Adipose tissue (tissue), 3 donors: ENCODE measurements around the gene TMEFF2. TPM values are rescaled to one million over a fixed set of nuclear protein-coding genes. Genes with fewer than 3 reads are reported as not detected.

Experiments used
- H3K27ac ChIP-seq: one replicate; pipeline ENCODE4 v1.5.1; 2013; ENCODE audit warnings: low read depth, low read length
- WGBS, 3 donors: extraction: QIAGEN DNeasy Blood & Tissue Kit; methylation state at CpG; one replicate each; pipeline ENCODE4 v1.1.7; 2013; 5-methylcytosine and 5-hydroxymethylcytosine counted together
- polyA plus RNA-seq, 3 donors: library from polyadenylated mRNA; stranded (reverse); fragments of 200-250 nt; gene quantifications; one replicate each; pipeline ENCODE4 v1.2.3, GENCODE V29; 2013
- donor health status: healthy with polysubstance abuse.
- donor health status: Bipolar disorder and iron deficiency.
- donor health status: healthy.

The TMEFF2 gene
- polyA plus RNA-seq, 3 donors = 0.01 to 0.03 TPM; not detected in 1

DNA sequence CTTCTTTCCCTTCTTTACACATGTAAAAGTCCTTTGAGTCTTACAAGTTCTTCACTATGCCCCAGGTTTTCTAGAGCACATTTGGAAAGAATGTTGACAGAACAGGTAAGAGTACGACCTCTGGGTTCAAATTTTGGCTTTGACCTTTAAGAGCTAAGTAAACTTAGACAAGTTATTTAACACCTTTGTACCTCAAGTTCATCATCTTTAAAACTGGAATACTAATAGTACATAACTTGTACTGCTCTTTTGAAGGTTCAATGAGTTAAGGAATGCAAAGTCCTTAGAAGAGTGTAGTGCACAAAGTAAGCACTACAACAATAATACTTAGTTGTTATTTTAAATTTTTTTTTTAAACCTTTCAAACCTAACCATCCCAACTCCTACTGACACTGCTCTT lies 156.6 kb downstream of the TMEFF2 start:
- no peak overlapping the region for H3K27ac ChIP-seq
- WGBS, 3 donors = 49 to 91% (median 86%) methylated on average over 1 of the region's 1 CpG

DNA sequence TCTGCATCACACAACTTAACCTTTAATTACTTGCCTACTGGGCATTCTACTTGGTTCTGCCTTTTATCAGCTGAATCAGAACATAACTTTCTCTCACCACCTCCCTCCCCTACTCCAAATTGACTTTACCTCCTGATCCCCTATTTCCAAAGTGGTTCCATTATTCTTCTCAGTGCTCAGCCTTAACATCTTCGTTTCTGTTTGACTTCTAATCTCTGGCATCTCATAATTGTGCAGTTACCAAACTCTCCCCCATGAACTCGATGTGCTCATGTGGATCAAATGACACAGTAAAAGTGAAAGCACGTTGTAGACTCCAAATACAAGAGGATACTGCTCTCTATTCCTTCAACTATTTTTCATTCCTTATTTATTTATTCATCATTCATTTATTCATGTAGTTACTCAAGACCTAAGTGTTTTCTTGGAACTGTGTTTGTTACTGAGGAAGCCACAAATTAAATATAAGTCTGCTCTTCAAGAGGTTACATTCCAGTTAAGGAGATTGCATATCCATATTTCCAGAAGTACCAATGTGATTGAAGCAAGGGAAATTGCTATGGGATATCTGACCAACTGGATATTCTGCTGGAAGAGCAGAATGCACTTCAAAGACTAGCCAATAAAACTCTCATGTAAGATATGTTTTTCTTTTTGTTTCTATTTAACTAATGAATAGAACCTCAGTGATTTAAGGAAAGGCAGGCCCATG lies 158.8 kb downstream of the TMEFF2 start:
- WGBS, 3 donors = 27 to 44% (median 43%) methylated on average over 3 of the region's 3 CpGs
- no peak overlapping the region for H3K27ac ChIP-seq

DNA sequence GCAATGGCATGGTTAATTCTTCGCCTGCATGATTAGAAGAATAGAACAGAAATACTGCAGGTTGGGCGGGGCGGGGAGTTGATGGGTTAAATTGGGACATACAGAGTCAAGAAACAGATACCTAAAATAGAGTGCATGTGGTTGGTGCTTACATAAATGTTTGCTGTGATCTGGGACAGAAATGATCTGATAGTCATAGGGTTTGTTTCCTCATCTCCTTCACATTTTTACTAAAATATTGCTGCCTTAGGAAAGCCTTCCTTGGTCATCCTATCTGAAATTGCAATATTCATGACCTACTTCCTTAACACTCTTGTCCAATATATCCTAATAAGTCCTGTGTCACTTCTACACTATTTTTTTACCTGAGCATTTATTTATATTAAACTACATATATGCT lies 163.9 kb downstream of the TMEFF2 start:
- no peak overlapping the region for H3K27ac ChIP-seq
- 92 to 95% (median 94%) methylated on average over 3 of the region's 3 CpGs for WGBS, 3 donors

DNA sequence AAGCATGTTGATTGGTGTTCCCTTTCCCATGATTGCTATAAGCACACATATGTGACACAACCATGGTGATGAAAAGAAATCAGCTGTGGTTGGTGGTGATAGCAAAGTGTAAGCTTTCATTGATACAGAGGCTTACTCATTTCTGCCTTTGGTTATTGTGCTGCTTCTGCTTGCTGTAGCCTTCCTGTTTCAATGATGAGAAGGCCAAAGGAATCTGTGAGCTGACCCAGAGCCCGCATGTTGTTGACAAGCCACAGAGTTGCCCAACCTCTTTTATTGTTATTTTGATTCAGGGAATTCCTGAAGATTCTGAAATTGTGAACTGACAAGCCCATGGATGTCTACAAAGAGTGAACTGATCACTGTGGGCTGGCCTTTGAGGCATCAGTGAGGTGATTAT lies 164.4 kb downstream of the TMEFF2 start:
- 88 to 93% (median 89%) methylated on average over 1 of the region's 1 CpG for WGBS, 3 donors

DNA sequence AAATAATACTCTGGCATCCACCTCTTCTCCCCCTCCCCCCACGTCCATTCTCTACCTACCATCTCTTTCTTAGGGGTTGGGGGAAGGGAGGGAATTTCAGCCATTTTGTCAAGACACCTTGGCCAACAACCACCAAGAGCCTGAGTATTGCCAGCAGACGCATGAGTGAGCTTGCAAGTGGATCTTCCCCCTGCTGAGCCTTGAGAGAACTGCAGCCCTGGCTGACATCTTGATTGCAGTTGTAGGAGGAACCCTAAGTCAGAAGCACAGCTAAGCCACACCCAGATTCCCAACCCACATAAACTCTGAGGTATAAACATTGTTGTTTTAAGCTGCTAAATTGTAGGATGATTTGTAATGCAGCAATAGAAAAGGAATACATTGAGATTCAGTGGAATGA lies 165.6 kb downstream of the TMEFF2 start:
- 66 to 89% (median 84%) methylated on average over 2 of the region's 2 CpGs for WGBS, 3 donors
- H3K27ac ChIP-seq = no peak overlapping the region

More for the DNA sequence above, 164.4 kb downstream of the TMEFF2 start:
- H3K27ac ChIP-seq = no peak overlapping the region

DNA sequence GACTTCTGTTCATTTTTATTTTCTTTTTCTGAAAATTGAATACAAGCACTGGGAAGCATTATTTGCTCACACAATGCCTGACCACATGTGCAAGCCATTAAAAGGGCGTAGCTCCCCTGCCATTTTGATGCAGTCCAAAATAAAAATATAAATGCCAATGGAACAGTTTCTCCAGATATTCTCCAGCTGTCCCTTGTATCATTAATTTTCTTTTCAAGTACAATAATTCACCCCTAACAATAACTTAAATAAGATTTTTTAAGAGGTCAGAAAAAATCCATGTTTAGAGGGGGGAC lies 168.0 kb downstream of the TMEFF2 start:
- no peak overlapping the region for H3K27ac ChIP-seq
- WGBS, 3 donors = 61 to 68% (median 62%) methylated on average over 1 of the region's 1 CpG

DNA sequence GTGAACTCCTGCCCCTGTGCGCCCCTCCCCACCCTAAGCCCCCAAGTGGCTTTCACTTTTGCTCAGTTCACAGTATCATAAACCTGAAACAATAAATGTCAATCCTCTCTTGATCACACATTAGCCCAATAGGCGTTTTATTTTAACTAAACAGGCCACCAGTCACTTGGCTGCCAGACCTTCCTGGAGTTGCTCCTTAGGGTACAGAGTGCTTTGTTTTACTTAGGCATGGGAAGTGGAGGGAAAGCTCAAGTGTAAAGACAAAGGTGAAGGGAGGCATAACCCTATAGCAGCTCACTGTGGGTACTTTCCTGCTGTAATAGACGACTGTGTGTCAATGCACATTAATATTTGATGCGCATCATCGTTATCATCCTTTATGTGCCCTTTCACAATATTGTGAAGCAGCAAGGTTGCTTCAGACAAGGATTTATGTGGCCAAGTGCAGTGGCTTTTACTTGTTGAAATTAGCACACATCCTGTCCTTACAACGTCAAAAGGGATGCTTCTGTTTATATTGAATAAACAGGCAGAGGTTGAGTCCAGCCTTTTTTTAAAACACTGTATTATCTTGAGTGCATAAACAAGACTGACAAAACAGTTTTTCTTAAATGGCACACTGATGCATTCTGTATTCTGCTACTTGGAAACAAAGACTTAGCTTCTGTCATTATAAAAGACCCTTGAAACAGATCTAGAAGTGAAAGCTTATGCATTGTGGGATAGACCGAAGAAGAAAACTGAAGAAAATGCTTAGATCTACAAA lies 168.5 kb downstream of the TMEFF2 start:
- WGBS, 3 donors = 48 to 56% (median 55%) methylated on average over 7 of the region's 7 CpGs
- H3K27ac ChIP-seq = no peak overlapping the region

DNA sequence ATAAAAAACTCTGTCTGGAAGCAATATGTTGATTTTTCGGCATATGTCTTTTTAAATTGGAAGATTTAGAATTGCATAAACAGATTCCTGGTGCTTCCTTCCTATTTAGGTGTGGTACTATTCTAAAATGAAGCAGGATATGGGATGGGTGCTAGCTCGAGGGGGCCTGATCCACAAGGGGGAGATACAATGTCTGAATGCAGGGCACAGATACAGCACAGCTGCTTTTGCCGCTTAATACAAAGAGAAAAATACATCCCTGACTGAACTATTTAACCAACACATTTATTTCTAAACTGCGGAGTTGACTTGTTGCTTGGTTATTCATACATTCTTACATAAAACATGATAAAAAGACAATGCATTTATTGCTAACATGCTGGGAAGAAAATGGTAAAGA lies 169.1 kb downstream of the TMEFF2 start:
- WGBS, 3 donors = 70 to 76% (median 72%) methylated on average over 4 of the region's 4 CpGs
- no peak overlapping the region for H3K27ac ChIP-seq

DNA sequence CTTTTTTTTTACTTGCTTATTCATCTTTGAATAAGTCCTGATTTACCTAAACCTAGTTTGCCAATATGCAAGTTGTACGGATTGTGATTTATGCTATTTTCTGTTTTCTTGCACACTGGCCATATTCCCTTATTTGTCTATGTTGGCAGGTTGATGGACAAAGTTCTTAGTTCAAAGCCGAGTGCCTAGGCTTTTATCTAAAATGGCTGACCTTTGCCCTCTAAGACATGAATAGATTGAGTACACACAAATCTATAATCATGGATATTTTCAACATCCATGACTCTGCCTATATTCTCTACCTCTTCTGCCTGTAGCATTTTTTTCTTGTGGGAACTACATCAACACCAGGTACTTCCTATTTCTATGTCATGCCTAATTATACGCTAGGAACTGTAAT lies 171.7 kb downstream of the TMEFF2 start:
- 59 to 90% (median 89%) methylated on average over 3 of the region's 3 CpGs for WGBS, 3 donors
- no peak overlapping the region for H3K27ac ChIP-seq

DNA sequence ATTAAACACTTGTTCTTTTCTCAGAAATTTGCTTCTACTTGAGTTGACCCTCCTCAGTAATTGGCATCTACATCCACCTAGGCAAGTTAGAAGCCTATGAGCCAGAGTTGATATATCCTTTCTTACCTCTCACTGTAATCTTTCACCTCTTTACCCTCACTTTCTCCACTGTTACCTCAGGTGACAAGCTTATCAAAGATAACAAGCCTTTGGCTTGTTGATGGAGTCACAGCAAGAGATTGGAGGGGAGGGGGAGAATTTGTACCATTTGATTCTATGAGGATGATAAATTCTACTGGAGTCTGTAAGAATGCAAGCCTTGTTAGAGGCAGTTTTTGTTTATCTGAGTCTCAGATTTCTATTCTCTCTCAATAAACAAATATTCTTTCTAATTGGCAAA lies 176.9 kb downstream of the TMEFF2 start:
- no peak overlapping the region for H3K27ac ChIP-seq

DNA sequence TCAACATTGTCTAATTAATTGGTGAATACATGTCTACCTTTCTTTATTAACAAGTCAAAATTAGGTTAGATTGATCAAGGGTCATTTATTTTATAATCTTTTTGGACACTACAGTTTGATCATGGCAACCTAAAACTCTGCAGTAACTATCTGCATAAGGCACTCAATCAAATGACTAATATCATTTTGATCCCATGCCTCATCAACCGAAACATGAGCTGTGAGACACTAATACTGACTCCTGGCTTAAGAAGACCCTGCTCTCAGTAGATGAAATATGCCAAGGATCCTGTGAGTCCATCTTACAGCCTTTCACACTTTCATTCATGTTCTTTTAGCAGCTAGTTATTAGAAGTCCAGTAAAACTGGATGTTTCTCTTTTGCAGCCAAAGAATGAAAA lies 178.5 kb downstream of the TMEFF2 start:
- H3K27ac ChIP-seq = no peak overlapping the region
- WGBS, 3 donors = 93 to 97% (median 94%) methylated on average over 1 of the region's 1 CpG

DNA sequence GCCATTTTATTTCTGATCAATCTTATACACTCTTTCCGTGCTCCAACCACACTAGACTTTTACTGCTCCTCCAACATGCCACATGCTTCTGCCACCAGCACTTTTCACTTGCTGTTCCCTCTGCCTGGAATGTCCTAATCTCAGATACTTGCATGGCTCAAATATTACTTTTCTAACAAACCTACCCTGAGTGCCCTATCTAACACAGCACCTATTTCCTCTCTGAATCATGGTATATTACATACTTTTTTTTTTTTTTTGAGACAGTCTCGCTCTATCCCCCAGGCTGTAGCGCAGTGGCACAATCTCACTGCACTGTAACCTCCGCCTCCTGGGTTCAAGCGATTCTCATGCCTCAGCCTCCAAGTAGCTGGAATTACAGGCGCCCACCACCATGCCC lies 181.5 kb downstream of the TMEFF2 start:
- no peak overlapping the region for H3K27ac ChIP-seq
- WGBS, 3 donors = 95 to 99% (median 97%) methylated on average over 6 of the region's 6 CpGs

DNA sequence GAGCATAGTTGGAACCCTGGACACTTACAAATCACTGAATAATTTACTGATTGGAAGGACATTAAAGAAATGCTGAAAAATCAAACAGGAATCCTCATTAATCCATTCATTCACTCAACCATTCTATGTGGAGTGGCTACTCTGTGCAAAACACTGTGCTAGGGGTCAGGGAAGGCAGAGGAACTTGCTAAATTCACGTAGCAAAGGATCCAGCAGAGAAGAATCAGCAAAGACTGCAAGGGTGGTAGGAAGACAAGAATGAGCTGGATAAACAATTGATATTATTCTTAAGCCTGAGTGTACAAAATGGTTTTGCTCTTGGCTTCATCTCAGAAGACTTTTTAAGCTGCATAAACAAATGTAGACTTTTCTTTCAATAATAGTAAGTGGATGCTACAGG lies 183.5 kb downstream of the TMEFF2 start:
- H3K27ac ChIP-seq = no peak overlapping the region
- WGBS, 3 donors = 76 to 77% (median 76%) methylated on average over 1 of the region's 1 CpG

DNA sequence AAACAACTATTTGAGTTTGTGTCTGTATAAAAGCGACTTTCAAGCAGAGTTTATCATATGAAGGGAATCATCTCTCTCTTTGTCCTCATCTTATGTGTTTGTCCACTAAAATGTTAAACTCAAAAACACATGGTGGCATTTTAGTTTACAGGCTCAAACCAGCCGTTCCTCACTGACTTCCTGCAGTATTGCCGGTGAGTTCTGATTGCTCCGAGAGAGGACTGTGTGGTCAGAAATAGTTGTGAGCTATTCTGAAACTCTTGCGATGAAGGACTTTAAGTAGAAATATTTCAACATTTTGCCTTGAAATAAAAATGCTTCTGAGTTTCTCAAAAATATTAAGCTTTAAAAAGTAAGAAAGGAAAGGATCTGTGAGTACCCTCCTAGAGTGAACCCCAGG lies 184.7 kb downstream of the TMEFF2 start:
- no peak overlapping the region for H3K27ac ChIP-seq
- 40 to 58% (median 43%) methylated on average over 5 of the region's 5 CpGs for WGBS, 3 donors

DNA sequence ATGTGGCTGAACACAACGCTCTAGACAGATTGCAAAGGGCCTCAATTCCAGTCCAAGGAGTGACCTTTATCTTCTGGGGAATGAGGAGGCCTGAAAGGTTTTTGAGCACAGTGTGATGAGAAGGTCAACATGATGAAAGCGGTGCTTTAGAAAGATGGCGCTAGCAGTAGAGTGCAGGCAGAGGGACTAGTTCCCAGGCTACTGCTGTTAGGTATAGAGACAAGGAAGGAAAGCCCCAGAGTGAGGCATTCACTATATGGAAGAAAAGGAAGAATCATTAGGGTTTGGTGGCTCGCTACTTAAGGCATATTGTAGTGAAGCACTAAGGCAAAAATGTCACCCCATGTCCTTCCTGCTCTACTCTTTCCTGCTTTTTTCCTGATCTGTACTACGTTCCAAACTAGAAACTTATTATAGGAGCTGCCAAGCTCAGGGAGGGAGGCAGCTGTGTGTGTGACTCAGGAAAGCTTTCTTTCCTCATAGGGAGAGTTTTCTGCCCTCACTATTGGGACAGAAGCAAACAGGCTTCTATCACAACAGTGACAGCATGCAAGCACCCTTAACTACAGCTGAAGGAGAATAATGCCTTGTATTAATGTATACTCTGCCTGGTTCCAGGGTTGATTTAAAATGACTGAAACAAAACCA lies 187.0 kb downstream of the TMEFF2 start:
- WGBS, 3 donors = 79 to 80% (median 80%) methylated on average over 5 of the region's 5 CpGs
- H3K27ac ChIP-seq = no peak overlapping the region

DNA sequence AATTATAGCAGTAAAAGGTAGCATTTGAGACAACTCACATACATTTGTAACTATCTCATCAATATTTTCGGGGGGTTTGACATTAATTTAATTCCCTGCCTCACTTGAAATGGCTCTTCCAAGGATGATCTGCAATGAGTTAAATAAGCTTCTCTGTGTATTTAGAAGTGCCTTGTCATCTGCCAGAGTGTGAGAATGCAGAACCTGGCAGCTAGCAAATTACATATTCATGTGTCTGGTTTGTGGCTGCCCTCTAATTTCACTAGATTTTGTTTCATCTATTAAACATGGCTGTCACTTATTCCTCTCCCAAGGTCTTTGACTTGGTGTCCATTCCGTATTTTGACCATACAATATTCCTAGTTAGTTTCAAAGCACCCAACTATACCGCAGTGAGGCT lies 189.5 kb downstream of the TMEFF2 start:
- WGBS, 3 donors = 83 to 92% (median 91%) methylated on average over 3 of the region's 3 CpGs
- H3K27ac ChIP-seq = no peak overlapping the region

DNA sequence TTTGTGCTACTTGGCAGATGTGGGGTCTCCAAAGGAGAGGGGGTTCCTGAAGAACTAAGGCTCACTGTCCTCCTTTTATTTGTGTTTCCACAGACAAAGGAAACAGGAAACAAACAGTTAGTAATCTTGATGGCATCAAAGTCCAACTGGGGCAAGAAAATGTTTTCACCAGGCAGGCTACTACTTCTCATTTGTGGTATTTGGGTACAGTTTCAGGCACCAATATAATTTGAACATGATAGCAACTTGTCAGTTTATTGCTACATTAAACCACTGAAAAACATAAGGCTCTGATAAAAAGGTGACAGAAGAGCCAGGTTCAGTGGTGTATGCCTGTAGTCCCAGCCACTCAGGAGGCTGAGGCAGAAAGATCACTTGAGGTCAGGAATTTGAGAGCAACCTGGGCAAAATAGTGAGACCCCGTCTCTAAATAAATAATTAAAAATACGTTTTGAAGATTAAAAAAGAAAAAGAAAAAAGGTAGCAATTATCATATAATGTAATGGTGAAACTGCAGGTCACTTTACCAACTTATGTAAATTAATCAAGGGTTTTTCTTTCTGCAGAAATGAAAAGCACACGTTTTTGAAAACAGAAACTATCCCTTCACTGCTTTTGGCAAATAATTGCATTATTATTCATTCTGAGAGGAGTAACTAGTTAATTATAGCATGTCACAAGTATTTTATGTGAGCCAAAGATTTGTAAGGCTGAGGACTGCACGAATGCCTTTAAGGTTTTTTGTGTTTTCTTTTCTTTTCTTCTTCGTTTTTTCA lies 190.4 kb downstream of the TMEFF2 start:
- WGBS, 3 donors = 50 to 55% (median 55%) methylated on average over 5 of the region's 5 CpGs
- H3K27ac ChIP-seq = no peak overlapping the region

DNA sequence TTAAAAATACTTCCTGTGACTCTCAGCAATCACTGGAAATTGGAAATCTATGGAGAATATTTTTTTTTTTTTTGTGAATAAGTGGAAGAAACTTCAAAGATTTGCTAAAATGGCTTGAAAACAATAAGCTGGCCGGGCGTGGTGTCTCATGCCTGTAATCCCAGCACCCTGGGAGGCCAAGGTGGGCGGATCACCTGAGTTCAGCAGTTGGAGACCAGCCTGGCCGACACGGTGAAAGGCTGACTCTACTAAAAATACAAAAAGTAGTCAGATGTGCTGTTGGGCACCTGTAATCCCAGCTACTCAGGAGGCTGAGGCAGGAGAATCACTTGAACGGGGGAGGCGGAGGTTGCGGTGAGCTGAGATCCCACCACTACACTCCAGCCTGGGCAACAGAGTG lies 192.3 kb downstream of the TMEFF2 start:
- H3K27ac ChIP-seq = no peak overlapping the region
- WGBS, 3 donors = 93 to 97% (median 95%) methylated on average over 8 of the region's 8 CpGs
